HG03565 (cell line): ENCODE results near the gene TTYH2.
A peak's percentile ranks its signal among the peaks of the same experiment; 100 is the strongest.
"Not testable (repeated sequence)": the region's sequence is repeated elsewhere in the genome, so short reads cannot be mapped to it uniquely, and the experiment has no call there.

Experiments
- ATAC-seq: cut with Tn5 transposase; IDR thresholded peaks from one replicate; pipeline ENCODE4 v1.9.1; 2021; ENCODE audit warnings: mild to moderate bottlenecking, moderate library complexity; ENCODE audit not compliant: unreplicated experiment

TTYH2 gene, protein sequence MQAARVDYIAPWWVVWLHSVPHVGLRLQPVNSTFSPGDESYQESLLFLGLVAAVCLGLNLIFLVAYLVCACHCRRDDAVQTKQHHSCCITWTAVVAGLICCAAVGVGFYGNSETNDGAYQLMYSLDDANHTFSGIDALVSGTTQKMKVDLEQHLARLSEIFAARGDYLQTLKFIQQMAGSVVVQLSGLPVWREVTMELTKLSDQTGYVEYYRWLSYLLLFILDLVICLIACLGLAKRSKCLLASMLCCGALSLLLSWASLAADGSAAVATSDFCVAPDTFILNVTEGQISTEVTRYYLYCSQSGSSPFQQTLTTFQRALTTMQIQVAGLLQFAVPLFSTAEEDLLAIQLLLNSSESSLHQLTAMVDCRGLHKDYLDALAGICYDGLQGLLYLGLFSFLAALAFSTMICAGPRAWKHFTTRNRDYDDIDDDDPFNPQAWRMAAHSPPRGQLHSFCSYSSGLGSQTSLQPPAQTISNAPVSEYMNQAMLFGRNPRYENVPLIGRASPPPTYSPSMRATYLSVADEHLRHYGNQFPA

DNA sequence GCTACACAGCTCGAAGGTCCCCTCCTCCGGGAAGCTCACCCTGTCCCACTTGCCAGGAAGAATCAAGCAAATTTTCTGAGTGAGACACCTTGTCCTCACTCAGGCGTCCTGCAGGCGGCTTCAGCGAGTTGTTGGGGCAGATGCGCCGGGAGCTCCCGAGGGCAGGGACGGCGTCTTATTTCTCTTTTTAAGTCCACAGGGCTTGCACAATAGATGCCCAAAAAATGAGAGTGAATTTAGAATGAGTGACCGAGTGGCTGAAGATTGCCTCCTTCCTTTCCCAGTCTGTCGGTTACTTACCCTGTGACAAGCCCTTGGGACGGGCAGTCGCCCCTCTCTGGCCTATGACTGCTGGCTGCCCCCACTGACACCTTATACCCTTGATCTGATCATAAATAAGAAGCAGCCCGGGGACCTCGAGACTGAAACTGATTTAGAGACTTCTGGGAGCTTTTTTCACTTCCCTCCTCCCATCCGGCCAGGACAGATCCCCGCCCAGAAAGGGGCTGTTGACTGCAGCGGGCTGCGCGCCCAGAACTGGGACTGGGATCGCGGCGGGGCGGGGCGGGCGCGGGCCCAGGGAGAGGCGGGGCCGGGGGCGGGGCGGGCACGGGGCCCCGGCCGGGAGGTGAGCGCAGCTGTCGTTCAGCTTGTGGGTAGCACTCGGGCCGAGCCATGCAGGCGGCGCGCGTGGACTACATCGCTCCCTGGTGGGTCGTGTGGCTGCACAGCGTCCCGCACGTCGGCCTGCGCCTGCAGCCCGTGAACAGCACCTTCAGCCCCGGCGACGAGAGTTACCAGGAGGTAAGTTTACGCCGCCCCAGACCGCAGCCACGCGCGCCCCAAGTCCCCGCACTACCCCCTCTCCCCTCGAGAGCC is at the start of gene TTYH2:
Gene TTYH2 (plus strand): TSS at position 659 of the 879 bp plus-strand sequence. CDS start 17 bp downstream, at position 676.
- ATAC-seq = no peak

DNA sequence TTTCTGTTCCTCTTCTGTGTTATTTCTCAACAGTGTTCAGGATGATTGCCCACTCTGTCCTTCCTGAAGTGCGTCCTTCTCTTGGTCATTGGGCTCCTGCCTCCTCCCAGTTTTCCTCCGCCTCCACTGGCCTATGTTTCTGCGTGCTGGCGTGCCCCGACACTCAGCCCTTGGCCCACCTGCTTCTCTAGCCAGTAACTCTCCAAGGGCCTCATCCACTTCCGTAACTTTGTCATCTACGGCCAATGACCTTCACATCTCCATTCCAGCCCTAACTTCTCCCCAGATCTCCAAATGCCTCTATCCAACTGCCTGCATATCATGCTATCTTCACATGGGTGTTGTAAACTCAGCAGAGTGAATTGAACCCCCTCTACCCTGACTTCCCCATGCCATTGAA is 49.5 kb upstream of the TTYH2 start:
- no peak for ATAC-seq

DNA sequence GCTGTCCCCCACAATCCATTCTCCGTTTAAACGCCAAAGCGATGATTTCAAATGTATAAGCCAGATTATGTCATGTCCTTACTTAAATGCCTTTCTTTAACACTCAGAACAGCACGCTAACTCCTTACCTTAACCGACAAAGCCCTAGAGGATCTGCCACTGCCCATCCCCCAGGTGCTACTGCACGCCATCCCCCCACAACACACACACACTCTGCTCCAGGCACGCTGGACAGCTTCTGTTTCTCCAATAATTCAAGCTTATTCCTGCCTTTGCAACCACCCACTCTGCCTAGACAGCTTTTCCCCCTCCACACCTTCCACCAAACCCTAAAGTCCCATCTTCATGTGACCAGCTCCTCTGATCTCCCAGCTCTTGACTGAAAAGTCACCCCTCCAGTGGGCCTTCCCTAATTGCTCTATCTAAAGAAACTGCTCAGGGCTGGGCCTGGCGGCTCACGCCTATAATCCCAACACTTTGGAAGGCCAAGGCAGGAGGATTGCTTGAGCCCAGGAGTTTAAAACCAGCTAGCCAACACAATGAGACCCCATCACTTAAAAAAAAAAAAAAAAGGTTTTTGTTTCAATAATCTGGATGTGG is 48.8 kb upstream of the TTYH2 start:
- no peak for ATAC-seq

DNA sequence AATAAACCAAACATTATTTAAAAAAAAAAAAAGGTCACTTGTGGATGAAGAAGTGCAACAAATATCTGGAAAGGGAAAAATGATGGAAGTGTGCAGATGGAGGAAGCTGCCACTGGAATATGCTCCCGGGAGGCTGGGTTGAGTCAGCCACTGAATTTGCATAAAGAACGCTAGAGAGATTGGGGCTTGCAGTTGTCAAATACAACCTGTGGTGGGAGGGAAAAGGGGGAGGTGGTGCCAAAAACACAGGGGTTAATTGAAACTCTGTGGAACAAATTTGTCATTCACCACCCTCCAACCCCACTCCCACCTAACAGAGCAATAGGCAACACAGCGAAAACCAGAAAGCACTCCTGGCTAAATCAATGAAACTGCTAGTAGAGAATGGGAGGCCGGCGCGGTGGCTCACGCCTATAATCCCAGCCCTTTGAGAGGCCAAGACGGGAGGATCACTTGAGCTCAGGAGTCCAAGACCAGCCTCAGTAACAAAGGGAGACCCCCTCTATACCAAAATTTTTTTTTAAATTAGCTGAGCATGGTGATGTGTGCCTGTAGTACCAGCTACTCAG is 47.5 kb upstream of the TTYH2 start:
- no peak for ATAC-seq

DNA sequence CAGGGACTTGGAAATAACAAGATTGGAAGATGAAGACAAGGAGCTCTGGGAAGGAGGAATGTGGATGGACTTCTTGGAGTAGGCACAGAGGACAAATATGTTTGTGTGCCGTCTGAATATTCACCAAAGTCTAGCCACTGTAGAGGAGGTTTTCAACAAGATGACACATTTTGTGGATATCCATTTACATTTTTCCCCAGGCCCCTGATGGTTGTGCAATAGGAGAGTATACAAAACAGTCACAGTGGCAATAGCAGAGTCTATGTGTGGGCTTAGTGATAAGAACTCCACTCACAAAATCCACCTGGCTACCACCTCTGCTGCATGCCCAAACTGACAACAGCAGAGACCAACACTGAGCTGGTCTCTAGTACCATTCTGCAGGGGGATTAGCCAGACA is 42.4 kb upstream of the TTYH2 start:
- ATAC-seq = no peak

DNA sequence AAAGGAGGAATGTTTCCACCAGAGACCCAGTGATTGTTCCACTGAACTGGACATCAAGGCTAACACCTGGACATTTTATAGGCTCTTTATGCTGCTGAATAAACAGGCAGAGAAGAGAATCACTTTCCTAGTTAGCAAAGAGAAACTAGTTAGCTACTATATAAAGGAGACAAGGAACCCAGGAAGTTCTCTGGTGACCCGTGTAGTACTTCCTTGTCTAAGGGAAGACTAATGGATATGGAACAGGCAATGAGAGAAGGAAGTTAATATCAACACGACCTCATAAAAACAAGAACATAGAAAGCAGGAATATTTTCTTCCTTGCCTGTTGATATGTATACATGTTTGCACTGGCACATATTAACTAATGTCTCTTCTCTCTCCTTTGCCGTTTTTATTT is 40.7 kb upstream of the TTYH2 start:
- no peak for ATAC-seq

DNA sequence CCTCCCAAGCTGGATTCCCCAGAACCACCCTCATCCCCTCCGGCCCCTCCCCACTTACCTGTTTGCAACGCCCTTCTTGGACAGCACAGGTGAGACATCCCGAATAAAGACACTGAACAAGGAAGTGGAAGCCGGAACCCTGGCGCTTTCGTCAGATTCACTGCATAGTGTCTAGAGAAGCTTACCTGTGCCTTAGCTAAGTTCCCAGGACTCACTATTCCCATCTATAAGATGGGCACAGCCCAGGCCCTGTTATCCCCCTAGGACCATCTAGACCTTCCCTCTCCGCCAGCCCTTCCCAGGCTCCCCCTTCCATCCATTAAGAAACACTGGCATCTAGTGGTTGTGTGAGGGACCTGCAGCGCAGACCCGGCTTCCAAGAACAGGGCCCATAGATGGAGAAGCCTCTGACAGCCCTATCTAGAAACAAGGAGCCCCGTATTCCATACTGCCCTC is 36.8 kb upstream of the TTYH2 start:
- ATAC-seq = no peak

DNA sequence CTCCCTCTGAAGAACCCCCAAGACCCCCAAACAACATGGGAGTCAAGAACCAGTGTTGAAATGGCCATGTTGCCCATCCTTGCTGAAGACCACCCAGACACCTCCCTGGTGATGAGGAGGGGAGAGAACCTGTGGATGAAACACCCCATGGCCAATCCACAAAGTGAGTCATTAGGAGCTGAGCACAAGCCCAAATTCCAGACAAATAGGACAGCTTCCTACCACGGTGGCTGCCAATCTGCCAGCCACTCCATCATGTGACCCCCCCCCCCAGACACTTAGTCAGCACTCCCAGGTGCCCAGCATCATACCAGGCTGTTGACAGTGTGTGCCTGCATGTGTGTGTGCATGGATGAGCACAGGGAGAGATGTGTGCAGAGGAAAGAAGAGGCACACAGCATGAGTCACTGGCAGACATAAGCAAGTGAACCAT is 36.3 kb upstream of the TTYH2 start:
- ATAC-seq = no peak

DNA sequence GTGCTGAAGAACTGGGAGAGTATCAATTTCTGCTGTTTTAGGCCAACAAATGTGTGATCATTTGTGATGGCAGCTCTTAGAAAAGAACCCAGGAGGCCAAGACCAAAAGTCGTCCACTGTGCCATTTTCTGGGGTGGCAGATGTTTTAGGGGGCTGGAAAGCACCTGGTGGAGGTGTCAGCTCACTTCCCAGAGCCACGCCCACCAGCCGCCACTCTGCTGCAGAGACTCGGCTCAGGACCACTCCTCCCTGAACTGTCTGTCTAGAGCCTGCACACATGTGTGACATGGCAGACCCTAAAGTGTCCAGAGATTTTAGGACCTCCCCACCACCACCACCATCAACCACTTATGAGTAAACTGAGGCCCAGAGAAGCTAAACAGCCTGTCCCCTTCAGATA is 33.8 kb upstream of the TTYH2 start:
- no peak for ATAC-seq

DNA sequence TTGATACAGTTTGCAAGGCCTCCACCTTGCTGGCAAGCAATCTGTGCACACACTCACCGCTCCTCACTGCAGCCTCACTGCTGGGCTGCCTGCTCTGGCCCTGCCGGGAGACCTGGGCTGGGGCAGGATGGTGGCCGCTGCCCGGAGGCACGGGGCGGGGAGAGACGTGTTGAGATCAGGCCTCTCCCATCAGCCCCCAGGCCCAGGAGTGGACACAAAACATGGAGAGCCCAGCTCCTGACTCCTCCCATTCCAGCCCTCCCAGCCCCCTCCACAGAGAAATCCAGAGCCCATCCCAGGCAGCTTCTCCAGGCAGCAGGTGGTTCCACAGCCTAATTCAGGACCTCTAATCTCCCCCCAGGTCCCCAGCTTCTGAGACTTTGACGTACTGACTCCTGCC is 33.0 kb upstream of the TTYH2 start:
- ATAC-seq = no peak

DNA sequence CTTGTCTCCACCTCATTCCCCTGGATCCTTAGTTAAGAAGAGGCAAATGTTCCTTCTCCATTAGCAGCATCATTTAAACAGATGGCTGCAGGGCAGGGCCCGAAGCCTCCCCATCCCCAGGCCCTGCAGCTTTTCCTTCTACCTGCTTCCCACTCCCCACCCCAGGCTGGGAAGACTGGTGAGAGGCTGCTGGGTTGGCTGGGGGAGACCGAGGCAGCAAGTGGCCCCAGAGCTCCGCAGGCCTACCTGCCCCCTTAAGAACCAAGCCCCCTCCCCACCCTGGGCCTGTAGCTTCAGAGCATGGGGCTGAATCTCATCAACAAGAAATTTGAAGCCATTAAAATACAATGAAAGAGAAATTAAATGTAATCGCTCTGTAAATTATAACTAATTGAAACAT is 32.0 kb upstream of the TTYH2 start:
- ATAC-seq = no peak

DNA sequence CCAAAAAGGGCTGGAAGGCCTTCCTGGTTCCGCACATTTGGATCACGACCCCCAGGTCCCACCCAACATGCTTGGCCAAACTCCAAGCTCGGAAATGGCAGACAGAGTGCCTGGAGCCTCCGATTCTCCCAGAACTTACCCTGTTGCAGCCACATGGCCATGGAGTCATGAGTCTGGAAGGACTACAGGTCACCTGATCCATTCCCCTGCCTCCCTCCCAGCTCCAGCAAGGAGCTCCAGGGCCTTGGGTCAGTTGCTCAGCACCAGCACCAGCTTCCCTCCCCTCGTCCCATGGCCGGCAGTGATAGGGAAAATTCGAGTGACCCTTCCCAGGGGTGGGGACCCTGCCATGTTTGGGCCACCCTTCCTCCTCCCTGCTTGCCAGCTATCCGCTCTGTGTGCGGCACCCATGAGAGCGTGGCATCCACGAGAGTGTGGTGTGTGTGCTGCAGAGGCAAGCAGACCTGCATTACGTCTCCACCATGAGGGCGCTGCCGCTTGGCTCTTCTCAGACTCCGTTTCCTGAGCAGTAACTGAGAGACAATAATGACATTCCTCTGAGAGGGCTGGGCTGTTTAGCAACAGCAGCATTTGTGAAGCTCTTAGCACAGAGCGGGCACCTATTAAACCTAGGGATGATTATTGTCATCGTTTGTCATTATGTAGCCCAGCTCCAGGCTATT is 31.2 kb upstream of the TTYH2 start:
- no peak for ATAC-seq

DNA sequence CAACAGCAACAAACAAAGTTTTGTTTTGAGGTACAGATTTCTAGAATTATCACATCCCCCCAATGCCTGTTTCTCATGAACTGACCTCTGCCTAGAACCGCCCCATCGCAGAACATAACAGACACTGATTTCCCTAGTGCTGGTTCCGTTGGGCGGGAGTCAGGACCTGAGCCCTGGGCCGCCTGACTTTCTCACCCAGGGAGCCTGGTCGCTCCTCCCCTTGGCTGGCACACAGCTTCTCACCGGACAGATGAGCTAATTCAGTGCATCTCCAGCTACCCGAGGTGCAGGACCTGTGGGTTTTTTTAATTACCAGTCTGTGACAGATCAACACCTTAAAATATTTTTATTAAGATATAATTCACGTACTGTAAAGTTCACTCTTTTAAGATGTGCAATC is 30.0 kb upstream of the TTYH2 start:
- ATAC-seq = no peak

DNA sequence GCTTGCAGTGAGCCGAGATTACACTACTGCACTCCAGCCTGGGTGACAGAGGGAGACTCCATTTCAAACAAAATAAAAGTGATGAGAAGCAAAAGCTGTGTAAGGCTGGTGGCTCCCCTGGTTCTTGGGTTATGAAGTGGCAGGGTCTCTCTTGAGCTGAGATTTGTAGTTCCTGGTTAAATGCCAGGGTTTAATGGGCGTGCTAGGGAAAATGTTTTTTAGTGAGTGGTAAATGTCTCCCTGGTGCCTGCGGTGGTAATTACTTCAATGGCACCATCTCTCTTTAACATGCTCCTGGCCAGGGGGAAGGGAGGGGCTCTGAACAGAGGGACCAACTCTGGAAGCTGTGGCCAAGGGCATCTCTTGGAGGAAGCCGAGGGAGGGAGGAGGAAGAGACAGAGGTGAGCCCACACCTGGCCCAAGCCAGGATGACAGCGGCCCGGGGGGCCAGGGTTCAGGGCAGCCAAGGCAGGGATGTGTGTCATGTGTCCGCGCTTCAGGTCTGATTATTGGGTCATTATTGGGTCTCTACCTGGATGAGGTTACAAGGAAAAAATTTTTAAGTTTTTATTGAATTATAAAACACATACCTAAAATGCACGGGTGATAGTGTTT is 27.7 kb upstream of the TTYH2 start:
- ATAC-seq = no peak

DNA sequence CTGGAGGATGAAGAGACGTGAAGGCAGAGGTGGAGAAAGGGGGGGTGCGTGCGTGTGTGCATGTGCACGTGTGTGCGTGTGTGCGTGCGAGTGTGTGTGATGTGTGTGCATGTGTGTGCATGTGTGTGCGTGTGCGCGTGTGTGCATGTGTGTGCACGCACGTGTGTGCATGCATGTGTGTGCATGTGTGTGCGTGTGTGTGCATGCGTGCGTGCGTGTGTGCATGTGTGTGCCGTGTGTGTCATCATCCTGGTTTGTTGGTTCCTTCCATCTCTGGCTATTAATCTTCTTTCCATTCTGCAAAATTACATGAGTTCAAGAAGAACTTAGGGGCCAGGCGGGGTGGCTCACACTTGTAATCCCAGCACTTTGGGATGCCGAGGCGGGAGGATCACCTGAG is 26.9 kb upstream of the TTYH2 start:
- ATAC-seq = no peak

DNA sequence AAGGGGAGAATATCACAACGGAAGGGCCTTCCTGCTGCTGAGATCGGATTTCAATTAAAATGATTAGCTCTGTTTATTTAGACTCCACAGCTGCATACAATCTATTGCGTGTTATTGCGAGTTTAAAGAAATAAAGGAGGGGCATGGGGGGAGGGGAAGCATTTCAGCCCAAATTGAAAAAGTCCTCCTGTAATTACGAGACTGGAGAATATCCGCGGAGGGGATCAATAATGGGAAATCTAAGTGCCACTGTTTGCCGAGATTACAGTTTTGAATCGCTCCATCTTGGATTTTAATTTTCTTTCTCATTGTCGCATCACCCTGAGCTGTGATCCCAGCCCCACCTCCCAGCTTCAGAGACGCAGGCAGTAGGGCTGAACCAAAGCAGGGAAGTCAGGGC is 25.6 kb upstream of the TTYH2 start:
- ATAC-seq = no peak

DNA sequence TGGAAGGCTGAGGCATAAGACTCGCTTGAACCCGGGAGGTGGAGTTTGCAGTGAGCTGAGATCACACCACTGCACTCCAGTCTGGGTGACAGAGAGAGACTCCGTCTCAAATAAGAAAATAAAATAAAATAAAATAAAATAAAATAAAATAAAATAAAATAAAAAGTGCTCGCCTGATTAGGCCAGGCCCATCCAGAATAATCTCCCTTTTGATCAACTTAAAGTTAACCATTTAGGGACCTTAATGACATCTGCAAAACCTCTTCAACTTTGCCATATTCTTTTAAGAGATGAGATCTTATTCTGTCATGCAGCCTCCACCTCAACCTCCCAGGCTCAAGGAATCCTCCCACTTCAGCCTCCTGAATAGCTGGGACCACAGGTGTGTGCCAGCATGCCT is 24.7 kb upstream of the TTYH2 start:
- not testable (repeated sequence) for ATAC-seq

DNA sequence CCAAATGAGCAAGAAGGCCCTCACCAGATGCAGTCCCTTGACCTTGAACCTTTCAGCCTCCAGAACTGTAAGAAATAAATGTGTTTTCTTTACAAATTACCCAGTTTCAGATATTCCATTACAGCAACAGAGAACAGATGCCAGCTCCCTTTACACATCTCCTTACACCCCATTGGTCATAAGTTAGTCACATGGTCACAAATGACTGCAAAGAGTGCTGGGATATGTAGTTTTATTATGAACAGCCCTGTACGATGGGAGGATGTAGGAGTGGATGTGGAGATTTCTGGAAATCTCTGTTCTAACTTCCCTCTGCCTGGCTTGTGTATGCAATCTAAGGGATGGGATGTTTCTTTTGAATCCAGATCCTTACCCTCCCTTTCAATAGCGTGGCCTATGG is 23.2 kb upstream of the TTYH2 start:
- peak; percentile 65 for ATAC-seq

DNA sequence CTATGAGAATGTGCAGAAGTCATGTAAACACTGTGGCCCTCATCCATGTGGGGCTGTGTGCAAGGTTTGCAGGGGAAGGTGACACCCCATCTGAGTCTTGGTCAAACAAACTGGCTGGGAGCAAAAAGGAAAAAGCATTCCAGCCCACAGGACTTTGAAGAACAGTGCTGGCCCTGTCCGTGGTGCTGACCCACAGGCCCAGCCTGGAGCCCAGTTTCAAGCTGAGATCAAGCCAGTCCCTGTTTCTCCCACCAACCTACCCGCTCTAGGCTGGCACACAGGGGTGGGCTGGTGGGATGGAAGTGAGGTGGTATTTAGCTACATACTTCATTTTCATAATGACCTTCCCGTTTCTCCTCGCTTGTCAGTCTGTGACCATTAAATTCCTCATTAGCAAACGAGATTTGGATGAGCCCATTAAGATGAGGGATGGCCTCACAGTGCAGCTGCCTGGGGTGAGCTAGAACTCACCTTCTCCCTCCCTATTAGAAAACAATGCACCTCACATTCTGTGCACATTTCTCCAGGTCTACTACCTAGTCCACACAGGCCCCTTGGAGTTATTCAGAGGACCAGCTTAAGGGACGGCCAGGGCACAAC is 22.5 kb upstream of the TTYH2 start:
- no peak for ATAC-seq
